Bronchial epithelial cell (primary cell): ENCODE measurements around the gene IQSEC1. TPM values are rescaled to one million over a fixed set of nuclear protein-coding genes. Genes with fewer than 3 reads are reported as not detected.

Source experiments
- DNase-seq: peaks from one replicate; pipeline ENCODE4 v3.0.0-alpha.2; 2010; ENCODE audit warnings: low read depth
- FAIRE-seq: peaks from 2 replicates; lab custom pipeline; 2011; peaks lifted over from hg19 to GRCh38; lab: Jason Lieb, UNC
- H3K27me3 ChIP-seq: 2 replicates; pipeline ENCODE4 v1.5.1; 2011; ENCODE audit warnings: low read length; ENCODE audit not compliant: control insufficient read depth, insufficient read depth
- H3K36me3 ChIP-seq: 2 replicates; pipeline ENCODE4 v1.5.1; 2011; ENCODE audit warnings: low read length; ENCODE audit not compliant: control insufficient read depth, insufficient read depth
- H3K4me3 ChIP-seq: 2 replicates; pipeline ENCODE4 v1.5.1; 2011; ENCODE audit warnings: mild to moderate bottlenecking, low read depth, low read length, control low read depth
- CTCF ChIP-seq: IDR thresholded peaks from 2 replicates; pipeline ENCODE4 v1.5.1; 2011; ENCODE audit warnings: mild to moderate bottlenecking, moderate library complexity, low read length, control low read depth, inconsistent platforms; ENCODE audit not compliant: insufficient read depth, severe bottlenecking
- total RNA-seq: library from RNA; depleted of rRNA; stranded (reverse); fragments of >200 nt; gene quantifications from 2 replicates; pipeline ENCODE4 v1.2.1, GENCODE V29; 2014

IQSEC1 gene
- total RNA-seq, 1 donor from 2014 or later, result 6.6 TPM

GRCh38 chr3:12896063-12896985 lies 176.9 kb downstream of the IQSEC1 start:
- H3K36me3 ChIP-seq, result peaks cover 3% of the 10 kb centered on the region
- H3K4me3 ChIP-seq, result no peak overlapping the region
- no peaks in the 10 kb centered on the region for H3K27me3 ChIP-seq
- TF ChIP-seq CTCF, result no peak
- DNase-seq, result no peak
- FAIRE-seq, result no peak

- Histone ChIP-seq H3K4me3 (no peak overlapping the region), H3K36me3 (peaks cover 2% of the 10 kb centered on the region), H3K27me3 (no peaks in the 10 kb centered on the region)
- FAIRE-seq, result no peak
- TF ChIP-seq CTCF, result no peak
- DNase-seq, result peak; percentile 54
Measured at GRCh38 chr3:12895391-12896062, 177.7 kb downstream of the IQSEC1 start.

GRCh38 chr3:12894629-12895028 lies 178.6 kb downstream of the IQSEC1 start:
- no peak for TF ChIP-seq CTCF
- no peak for FAIRE-seq
- H3K4me3 ChIP-seq, result no peak overlapping the region
- peak; percentile 5 for DNase-seq
- peaks cover 1% of the 10 kb centered on the region for H3K36me3 ChIP-seq
- no peaks in the 10 kb centered on the region for H3K27me3 ChIP-seq

GRCh38 chr3:12893852-12894251 lies 179.4 kb downstream of the IQSEC1 start:
- no peak for FAIRE-seq
- no peak for DNase-seq
- no peak for TF ChIP-seq CTCF

GRCh38 chr3:12893247-12893646 lies 180.0 kb downstream of the IQSEC1 start:
- DNase-seq, result peak; percentile 23
- no peaks in the 10 kb centered on the region for H3K27me3 ChIP-seq
- H3K36me3 ChIP-seq, result no peaks in the 10 kb centered on the region
- no peak overlapping the region for H3K4me3 ChIP-seq
- FAIRE-seq, result no peak
- TF ChIP-seq CTCF, result no peak

More at GRCh38 chr3:12893852-12894251, 179.4 kb downstream of the IQSEC1 start:
- Histone ChIP-seq H3K36me3 (no peaks in the 10 kb centered on the region), H3K27me3 (no peaks in the 10 kb centered on the region), H3K4me3 (no peak overlapping the region)
